ENCODE results near the gene TFRC.

GRCh38 chr3:196128172-196128843 lies 46.4 kb upstream of the TFRC start:
- TF ChIP-seq EP300 (IDR thresholded peaks at IDR 0.05) = no peak
- no peak for TF ChIP-seq POLR2A (IDR thresholded peaks at IDR 0.05)
- TF ChIP-seq CTCF (IDR thresholded peaks at IDR 0.05) = no peak

Measured in ovary (tissue), 3 donors.